IMR-90 (cell line): ENCODE measurements around the gene SRGAP2C.
"Not testable (repeated sequence)": the region's sequence is repeated elsewhere in the genome, so short reads cannot be mapped to it uniquely, and the experiment has no call there.

Experiments
- BHLHE40 ChIP-seq: fragments of 150-350 bp; IDR thresholded peaks from 2 replicates; pipeline ENCODE4 v1.6.1; 2016; ENCODE audit warnings: mild to moderate bottlenecking, low read depth, low read length
- CEBPB ChIP-seq: IDR thresholded peaks from 2 replicates; pipeline ENCODE4 v1.6.1; 2012; ENCODE audit warnings: low read depth, low read length, improper control_type of control experiment
- CHD1 ChIP-seq: IDR thresholded peaks from 2 replicates; pipeline ENCODE4 v1.6.1; 2012; ENCODE audit warnings: low read depth, low read length, improper control_type of control experiment
- FOS ChIP-seq: fragments of 150-350 bp; IDR thresholded peaks from 2 replicates; pipeline ENCODE4 v1.6.1; 2016; ENCODE audit warnings: low read depth, low read length
- MAFK ChIP-seq: IDR thresholded peaks from 2 replicates; pipeline ENCODE4 v1.6.1; 2012; ENCODE audit warnings: low read depth, low read length, improper control_type of control experiment
- POLR2A ChIP-seq: IDR thresholded peaks from 2 replicates; pipeline ENCODE4 v1.6.1; 2012; ENCODE audit warnings: mild to moderate bottlenecking, low read depth, low read length
- RAD21 ChIP-seq: IDR thresholded peaks from 2 replicates; pipeline ENCODE4 v1.6.1; 2012; ENCODE audit warnings: low read length, improper control_type of control experiment
- RCOR1 ChIP-seq: IDR thresholded peaks from 2 replicates; pipeline ENCODE4 v1.6.1; 2012; ENCODE audit warnings: mild to moderate bottlenecking, low read length, improper control_type of control experiment; ENCODE audit not compliant: insufficient replicate concordance
- RFX5 ChIP-seq: IDR thresholded peaks from 2 replicates; pipeline ENCODE4 v1.8.0; 2012; ENCODE audit warnings: low read depth, mild to moderate bottlenecking, low read length, moderate library complexity
- TF ChIP-seq, protein P1 (sequence below): conservative IDR thresholded peaks from 2 replicates; pipeline ENCODE4 v1.5.1; 2012; ENCODE audit warnings: mild to moderate bottlenecking, low read depth, low read length, improper control_type of control experiment
- TF ChIP-seq, protein P2 (sequence below): fragments of 150-350 bp; IDR thresholded peaks from 2 replicates; pipeline ENCODE4 v1.6.1; 2017; ENCODE audit warnings: mild to moderate bottlenecking, antibody characterized with exemption, low read length, low read depth

- TF ChIP-seq, protein P1, sequence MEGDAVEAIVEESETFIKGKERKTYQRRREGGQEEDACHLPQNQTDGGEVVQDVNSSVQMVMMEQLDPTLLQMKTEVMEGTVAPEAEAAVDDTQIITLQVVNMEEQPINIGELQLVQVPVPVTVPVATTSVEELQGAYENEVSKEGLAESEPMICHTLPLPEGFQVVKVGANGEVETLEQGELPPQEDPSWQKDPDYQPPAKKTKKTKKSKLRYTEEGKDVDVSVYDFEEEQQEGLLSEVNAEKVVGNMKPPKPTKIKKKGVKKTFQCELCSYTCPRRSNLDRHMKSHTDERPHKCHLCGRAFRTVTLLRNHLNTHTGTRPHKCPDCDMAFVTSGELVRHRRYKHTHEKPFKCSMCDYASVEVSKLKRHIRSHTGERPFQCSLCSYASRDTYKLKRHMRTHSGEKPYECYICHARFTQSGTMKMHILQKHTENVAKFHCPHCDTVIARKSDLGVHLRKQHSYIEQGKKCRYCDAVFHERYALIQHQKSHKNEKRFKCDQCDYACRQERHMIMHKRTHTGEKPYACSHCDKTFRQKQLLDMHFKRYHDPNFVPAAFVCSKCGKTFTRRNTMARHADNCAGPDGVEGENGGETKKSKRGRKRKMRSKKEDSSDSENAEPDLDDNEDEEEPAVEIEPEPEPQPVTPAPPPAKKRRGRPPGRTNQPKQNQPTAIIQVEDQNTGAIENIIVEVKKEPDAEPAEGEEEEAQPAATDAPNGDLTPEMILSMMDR: not testable (repeated sequence)
- TF ChIP-seq POLR2A, RCOR1, FOS, RFX5, MAFK, RAD21, CHD1, BHLHE40, CEBPB: not testable (repeated sequence)
- TF ChIP-seq, protein P2, sequence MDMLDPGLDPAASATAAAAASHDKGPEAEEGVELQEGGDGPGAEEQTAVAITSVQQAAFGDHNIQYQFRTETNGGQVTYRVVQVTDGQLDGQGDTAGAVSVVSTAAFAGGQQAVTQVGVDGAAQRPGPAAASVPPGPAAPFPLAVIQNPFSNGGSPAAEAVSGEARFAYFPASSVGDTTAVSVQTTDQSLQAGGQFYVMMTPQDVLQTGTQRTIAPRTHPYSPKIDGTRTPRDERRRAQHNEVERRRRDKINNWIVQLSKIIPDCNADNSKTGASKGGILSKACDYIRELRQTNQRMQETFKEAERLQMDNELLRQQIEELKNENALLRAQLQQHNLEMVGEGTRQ: not testable (repeated sequence)
These were observed 75.4 kb downstream of the SRGAP2C start for GRCh38 chr1:121260205-121260604.
